C4-2B (cell line): ENCODE results near the gene ZNF536.

Experiments
- CTCF ChIP-seq: fragments of 450-650 bp; conservative IDR thresholded peaks from 2 replicates; pipeline ENCODE4 v1.5.1; 2017; ENCODE audit warnings: mild to moderate bottlenecking
- ZFX ChIP-seq: fragments of 450-650 bp; IDR thresholded peaks from 2 replicates; pipeline ENCODE4 v1.6.1; 2017

- TF ChIP-seq CTCF (no peak), ZFX (no peak)
Observed at GRCh38 chr19:30446850-30447552, 74.8 kb downstream of the ZNF536 start.
